Measurements from ENCODE around the gene TOGARAM2.

TOGARAM2 gene

DNA sequence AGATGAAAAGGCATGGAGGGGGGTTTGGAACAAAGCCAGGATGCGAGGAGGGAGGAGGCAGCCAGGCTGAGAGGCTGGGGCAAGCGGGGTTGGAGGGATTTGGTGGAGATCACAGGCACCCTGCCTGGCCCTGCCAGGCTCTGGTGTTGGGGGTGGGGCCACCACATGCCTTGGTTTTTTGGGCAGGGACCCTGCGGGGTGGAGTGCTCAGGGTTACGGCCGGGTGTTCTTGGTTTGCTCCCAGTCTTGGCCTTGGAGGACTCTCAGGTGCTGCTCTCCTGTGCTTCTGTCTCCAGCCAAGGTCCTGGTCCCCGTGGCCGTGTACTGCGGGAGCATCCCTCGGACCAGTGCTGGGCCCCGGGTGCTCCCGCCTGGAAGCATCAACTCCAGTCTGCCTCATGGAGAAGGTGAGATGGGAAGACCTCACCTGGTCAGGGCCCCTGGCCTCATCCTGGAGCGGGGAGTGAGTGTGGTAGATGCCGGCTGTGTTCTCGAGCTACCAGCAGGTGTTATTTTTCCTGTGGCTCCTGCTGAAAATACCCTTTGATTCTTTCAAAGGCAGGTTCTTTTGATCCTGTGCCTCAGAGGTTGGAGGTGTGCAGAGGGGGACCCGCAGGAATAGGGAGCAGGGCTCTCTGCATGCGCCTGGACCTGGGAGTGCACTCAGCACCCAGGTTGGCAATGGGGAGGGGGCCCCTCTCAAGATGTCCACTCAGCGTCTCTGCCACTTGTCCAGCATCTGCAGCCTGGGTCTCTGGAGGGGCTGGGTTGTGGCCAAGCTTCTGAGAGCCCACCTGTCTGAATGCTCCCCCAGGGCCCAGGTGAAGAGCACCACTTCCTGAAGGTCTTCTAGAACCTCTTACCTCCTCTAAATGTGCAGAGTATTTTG, 17.0 kb downstream of the TOGARAM2 start:
- no peak for DNase-seq (ENCODE audit: low read depth in 3 of 3)

DNA sequence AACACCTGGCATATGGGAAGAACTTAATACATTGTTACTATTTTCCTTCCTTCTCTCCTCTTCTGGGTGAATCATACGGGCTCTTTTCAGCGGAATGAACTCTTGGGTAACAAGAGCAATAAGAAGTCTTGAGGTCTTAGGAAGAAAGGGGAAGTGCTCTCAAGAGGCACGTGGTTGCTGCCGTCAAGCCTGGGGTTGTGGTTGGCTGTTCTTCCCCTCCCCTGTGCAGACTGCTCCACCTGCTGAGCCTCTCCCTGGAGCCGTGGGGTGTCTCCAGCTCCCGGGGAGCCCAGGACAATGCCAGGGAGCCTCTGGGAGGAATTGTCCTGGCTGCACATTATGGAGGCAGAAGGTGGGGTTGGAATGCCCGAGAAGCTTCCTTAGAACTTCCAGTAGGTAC, 19.4 kb downstream of the TOGARAM2 start:
- DNase-seq (ENCODE audit: low read depth in 3 of 3): no peak

DNA sequence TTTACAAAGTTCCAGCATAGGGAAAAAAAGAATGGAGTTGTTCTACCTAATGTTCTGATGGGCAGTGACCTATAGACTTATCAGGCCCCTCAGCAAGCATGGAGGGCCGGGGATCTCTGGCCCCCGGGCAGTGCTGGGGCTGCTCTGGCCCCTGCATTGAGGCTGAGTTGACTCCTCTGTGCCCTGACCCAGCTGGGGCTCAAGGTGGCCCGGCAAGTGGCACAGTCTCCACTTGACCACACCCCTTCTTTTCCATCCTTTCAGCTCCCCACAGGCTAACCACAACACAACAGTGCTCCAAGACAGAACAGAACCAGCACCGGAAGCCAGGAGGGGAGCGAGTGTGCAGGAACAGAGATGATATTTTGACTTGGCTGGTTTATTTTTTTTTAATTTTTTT, 19.9 kb downstream of the TOGARAM2 start:
- DNase-seq (ENCODE audit: low read depth in 3 of 3): no peak

DNA sequence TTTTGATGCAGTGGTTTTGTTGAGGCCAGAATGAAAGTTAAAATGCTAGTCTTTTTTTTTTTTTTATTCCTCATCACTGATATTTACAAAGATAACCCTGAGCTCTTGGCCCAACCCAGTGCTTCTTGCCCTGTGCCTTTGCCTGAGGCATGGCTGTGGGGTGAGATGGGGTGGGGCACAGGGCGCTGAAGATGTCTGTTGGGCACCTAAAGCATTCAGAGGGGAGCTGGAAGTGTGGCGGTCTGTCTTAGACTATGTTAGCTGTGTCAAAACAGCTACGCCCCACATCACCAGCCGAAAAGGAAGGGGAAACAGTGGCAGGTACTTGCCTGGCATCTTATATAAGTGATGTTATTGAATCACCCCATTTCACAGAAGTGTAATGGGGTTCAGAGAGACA, 20.7 kb downstream of the TOGARAM2 start:
- no peak for DNase-seq (ENCODE audit: low read depth in 3 of 3)

DNA sequence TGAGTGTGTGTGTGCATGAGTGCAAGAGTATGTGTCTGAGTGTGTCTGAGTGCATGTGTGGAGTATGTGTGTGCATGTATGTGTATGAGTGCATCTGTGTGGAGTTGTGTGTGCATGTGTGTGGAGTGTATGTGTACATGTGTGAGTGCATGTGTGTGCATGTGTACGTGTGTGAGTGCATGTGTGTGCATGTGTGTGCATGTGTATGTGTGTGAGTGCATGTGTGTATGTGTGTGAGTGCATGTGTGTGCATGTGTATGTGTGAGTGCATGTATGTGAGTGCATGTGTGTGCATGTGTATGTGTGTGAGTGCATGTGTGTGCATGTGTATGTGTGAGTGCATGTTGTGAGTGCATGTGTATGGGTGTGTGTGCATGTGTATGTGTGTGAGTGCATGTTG, 23.7 kb downstream of the TOGARAM2 start:
- DNase-seq (ENCODE audit: low read depth in 3 of 3): no peak

DNA sequence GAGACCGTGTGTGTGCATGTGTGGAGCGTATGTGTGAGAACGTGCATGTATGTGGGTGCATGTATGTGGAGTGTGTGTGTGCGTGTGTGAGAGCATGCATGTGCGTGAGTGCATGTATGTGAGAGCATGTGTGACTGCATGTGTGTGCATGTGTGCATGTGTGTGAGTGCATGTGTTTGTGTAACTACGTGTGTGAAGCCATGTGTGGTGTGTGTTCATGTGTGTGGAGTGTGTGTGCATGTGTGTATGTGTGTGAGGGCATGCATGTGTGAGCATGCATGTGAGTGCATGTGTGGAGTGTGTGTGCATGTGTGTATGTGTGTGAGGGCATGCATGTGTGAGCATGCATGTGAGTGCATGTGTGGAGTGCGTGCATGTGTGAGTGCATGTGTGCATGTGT, 24.2 kb downstream of the TOGARAM2 start:
- DNase-seq (ENCODE audit: low read depth in 3 of 3): no peak

DNA sequence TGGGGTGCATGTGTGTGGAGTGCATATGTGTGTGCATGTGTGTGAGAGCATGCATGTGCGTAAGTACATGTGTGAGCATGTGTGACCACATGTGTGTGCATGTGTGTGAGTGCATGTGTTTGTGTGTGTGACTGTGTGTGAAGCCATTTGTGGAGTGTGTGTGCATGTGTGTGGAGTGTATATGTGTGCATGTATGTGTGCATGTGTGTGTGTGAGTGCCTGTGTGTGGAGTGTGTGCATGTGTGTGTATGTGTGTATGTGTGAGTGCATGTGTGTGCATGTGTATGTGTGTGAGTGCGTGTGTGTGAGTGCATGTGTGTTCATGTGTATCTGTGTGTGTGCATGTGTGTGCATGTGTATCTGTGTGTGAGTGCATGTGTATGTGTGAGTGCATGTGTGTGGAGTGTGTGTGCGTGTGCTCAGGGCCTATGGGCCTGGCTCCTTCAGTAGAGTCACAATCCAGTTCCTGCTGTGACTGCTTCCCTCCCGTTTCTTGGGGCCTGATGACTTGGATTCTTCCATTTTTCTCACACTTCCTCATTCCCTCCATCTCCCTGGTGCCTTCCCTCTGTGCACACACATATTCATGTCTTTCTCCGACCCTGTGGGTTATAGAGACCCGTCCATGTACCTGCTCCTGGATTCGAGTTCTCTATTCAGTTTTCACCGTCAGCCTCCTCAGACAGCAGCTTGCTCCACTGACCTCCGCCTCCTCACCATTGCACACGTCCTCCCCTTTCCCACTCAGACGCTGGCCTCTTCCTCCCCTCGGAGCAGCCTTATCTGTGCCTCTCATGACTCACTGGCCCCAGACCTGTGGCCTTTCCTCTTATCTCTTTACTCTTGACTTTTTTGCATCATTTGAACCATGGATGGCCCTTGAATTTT, 25.2 kb downstream of the TOGARAM2 start:
- DNase-seq (ENCODE audit: low read depth in 3 of 3): no peak

DNA sequence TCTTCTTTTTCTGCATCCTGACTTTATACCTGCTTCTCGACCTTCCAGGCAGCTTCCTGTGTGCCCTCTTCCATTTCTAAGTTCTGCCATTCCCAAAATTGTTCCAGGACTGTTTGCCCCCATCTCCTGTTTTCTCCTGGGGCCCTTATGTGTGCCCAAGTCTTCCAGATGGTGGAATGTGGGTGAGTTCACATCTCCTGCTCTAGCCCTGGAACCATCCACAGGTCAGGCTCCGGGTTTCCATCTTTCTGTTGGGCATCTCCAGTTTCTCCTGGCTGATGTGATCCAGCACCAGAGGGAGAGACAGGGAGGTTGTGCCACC, 25.8 kb downstream of the TOGARAM2 start:
- no peak for DNase-seq (ENCODE audit: low read depth in 3 of 3)

DNA sequence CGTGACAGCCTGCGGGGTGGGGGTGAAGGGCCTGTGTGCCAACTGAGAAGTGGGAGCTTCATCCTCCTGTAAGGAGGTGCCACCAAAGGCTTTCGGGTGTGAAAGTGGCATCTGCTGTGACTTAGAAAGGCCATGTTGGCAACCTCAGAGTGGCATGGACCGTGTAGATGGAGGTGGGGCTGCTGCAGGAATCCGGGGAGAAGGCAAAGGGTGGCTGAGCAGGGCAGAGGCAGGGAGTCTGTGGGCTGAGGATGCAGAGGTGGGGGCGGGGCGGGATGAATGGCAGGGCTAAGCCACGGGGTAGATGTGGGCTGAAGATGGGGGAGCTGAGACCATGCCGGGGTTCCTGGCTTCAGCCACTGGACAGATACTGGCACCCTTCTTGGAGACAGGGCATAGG, 28.2 kb downstream of the TOGARAM2 start:
- no peak for DNase-seq (ENCODE audit: low read depth in 3 of 3)

DNA sequence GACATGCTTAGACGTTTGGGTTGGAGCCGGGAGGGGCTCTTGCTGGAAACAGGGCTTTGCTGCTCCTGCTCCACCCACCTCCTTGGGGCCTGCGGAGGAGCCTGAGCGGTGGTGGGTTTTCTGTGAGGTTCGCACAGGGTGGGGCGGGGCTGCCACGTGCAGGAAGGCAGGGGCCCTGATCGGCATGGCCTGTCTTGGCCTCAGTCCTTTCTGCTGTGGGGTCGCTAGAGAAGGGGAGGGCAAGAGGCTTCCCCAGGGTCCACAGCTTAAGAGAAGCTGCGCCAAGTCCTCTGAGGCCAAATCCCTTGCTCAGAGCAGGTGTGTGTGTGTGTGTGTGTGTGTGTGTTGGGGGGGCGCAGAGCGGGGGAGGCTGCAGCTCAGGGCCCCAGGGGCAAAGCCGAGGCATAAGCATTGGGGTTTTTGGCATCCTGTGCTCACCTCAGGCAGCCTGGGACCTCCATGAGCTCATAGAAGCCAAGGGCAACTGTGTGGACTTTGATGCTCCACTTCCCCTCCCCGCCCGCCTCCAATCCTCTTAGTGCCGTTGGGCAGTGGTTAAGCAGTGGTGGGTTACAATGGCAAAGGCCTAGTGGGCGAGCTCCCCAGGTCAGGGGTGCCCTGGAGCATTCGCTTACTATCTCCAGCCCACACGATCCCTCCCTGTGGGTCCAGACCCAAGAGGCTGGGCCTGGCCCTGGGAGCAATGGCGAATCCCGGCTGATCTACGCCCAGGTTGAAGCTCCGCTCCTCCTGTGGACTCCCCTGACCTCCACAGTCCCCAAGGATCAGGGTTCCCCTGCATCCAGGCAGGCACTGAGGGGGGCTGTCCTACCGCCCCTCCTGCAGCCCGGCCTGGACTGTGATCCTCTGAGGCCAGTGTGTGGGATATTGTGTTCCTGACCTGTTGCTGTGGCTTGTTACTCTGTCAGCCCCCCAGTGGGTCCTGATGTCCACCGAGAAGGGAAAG, 28.9 kb downstream of the TOGARAM2 start:
- no peak for DNase-seq (ENCODE audit: low read depth in 3 of 3)

DNA sequence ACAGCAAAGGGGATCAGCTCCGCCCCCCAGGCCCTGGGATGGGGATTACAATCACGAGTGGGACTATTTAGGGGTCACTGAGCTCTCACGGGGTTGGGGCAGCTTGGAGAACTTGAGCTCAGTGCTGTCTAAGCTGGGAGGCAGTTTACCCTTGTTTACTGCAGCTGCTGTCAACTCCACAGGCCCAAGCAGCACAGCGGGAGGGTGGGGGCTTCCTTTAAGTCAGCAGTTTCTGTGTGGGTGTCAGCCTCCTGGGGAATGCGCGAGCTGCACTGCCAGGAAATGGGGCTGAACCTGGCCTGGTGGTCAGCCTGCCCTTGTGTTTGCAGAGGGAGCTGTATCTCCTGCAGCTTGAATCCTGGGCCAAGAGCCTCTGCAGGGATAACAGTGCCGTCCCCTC, 29.8 kb downstream of the TOGARAM2 start:
- peak in 1 of 3 experiments; percentile 35 for DNase-seq (ENCODE audit: low read depth in 3 of 3)

DNA sequence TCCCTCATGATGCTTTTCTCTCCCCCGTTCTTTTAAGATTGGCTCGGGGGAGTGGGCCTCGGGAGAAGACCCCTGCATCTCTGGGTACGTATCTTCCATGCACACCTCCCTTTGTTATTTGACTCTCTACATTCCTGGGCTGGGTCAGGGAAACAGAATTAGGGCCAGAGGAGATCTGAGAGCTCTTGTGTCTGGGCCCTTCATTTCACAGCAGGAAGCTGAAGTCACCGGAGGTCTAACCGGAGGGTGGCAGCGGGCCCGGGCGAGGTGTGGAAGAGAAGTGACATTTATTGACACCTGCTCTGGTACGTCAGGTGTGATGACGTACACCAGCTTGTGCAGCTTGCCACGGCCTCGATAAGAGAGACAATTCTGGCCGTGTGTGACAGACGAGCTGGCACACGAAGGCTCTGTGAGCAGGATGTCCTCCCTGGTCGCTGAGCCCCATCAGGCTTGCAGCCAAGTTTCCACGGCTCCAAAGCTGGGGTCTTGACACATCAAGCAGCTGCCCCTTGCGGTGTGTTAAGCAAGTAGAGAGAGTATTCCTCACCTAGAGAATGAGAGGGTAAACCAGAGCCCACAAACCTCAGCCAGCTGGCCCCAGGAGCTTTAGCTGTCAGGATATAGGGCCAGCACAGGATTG, 30.4 kb downstream of the TOGARAM2 start:
- peak; percentile 16 to 40 (median 28) for DNase-seq (ENCODE audit: low read depth in 3 of 3)

DNA sequence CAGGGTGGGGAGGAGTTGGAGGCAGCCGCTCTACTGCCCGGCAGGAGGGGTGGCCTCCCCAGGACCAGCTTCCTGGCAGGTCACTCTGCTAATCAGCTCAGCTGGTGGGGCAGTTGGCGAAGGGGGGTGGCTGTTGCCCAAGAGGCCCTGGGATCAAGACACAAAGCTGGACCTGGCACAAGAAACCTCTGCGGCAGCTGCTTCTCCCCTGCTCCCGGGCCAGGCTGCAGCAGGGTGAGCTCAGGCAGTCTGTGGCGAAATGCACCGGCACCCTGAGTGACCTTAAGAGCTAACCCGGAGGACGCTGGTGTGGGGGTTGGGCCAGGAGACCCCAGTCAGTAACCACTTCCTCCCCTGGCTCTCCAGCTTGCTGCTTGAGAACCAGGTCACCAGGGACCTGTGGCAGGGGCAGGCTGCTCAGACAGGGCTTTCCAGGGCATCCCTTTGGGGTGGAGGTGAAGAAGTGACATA, 31.1 kb downstream of the TOGARAM2 start:
- DNase-seq (ENCODE audit: low read depth in 3 of 3): no peak

DNA sequence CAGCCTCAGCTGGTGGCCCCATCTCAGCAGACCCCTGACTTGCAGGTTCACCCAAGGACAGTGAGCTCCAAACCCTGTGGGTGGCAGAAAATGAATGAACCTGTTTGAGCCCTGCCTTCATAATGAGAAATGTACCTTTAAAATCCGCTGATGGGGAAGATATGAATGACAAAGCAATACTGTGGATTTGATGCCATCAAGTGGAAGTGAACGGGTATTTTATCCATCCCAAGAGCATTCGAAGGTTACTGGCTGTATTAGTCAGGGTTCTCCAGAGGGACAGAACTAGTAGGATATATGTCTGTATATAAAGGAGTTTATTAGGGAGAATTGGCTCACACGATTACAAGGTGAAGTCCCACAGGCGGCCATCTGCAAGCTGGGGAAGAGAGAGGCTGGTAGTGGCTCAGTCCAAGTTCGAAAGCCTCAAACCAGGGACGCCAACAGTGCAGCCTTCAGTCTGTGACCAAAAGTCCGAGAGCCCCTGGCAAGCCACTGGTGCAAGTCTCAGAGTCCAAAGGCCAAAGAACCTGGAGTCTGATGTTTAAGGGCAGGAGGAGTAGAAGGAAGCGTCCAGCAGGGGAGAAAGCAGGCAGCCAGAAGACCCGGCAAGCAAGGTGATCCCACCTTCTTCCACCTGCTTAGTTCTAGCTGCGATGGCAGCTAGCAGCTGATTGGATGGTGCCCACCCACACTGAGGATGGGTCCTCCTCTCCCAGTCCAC, 32.1 kb downstream of the TOGARAM2 start:
- no peak for DNase-seq (ENCODE audit: low read depth in 3 of 3)

DNA sequence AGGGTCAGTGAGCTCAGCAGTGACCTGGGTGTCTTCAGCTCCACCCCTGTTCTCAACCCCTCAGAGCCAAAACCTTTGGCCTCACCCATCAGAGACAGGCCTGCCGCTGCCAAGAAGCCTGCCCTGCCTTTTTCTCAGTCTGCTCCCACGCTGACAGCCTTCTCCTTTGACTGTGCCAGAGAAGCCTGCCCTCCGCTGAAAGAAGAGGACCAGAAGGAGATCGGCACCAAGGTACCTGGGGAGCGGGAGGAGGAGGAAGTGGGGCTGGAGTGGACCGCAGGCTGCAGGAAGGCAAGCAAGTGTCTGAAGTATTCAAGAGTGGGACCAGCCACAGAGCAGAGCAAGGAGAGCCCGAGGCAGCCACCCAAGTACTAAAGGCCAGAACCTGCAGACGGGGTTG, 33.2 kb downstream of the TOGARAM2 start:
- peak in 2 of 3 experiments; percentile 6 to 18 for DNase-seq (ENCODE audit: low read depth in 3 of 3)

DNA sequence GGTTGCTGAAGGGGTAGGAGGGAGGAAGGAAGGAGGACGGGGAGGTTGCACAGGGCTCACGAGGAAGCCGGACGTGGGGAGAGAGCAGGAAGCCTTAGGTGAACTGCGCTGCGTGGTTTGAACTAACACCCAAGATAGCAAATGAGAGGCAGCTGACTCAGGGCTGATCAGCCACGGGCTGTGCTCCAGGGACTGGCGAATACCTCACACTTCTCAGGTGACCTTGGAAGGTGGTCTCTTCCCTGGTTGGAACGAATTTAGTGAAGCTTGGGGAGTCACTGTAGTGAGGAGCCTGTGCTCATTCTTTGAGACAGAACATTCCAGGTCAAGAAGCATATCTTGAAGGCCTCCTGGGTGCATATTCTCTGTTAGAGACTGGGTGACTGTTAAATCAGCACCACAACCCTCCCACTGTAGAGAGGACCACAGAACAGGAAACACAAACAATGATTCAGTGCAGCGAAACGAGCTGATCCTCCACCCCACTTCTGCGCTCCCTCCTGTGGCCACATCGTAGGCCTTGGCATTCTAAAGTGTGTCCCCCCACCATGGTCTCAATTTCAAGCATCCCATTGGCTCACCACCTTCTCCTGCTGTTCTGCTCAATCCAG, 33.8 kb downstream of the TOGARAM2 start:
- DNase-seq (ENCODE audit: low read depth in 3 of 3): peak; percentile 41 to 65 (median 46)

DNA sequence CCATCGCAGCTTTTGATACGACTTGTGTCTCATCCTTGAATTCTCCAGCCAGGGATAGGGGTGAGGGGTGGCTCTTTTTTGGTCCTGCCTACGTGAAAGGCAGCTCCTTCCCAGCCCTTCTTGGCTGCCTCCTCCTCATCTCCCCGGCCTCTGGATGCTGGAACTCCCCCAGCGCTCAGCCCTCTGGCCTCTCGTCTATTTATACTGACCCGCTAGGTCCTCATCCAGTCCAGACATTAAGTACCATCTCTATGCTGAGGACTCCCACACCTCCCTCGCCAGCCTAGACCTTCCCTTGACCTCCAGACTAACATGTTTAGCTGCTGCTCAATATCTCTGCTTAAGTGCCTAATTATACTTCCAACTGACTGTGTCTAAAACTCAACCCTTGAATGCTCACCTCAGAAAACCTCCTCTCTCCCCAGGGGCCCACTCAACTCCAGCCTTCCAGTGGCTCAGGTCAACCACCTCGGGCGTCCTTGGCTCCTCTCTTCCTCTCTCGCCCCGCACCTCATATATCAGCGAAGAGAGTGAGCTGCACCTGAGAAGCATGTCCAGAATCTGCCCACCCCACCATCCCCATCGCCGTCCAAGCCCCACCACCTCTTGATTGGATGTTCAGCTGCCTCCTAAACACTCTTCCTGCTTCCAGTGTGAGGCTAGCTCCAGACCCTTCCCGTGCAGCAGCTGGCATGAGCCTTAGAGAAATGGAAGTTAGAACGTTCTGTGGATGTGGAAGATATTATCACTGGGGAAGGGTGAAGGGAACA, 34.8 kb downstream of the TOGARAM2 start:
- no peak for DNase-seq (ENCODE audit: low read depth in 3 of 3)

DNA sequence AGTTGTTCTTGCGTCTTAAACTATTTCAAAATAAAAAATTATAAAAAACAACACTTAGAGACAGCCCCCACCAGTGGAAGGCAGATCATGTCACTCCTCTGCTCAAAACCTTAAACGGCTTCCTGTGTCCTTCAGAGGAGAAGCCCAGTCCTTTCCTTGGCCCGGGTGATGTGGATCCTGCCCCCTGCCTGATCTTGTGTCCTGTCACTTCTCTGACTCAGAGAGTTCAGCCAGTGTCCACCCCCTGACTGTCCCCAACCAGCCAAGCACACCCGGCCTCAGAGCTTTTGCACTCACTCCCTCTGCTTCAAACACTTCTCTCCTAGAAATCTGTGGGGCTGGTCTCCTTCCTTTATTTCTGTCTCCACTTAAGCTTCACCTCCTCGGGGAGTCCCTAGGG, 35.4 kb downstream of the TOGARAM2 start:
- no peak for DNase-seq (ENCODE audit: low read depth in 3 of 3)

DNA sequence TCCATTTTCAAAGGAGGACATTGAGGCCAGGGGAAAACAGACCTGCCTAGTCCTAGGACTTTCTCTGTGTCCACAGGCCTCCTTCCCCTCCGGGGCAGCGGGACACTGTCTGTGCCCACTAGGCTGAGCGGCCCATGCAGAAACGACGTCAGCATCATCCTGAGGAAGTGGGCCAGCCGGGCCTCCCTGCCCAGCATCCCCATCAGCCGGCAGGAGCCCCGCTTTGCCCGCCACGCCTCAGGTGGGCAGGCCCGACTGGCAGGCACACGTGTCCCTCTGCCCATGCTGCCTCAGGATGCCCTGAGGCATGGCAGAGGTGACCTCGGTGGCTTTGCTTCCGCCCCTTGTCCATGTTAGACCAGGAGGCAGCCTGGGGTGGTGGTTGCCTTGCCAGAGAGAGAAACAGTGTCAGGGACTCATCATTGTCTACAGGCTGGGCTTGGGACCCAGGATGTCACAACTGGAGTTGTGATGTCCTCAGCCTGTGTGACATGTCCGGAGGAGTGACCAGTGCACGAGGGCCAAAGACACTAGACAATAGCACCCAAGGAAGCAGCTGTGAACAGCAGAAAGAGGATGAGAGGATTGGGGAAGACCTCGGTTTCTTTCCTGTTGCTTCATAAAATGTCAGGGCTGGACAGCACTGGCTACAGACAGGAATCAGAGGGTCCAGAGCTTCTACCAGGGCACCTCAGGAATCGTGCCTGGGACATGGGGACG, 36.8 kb downstream of the TOGARAM2 start:
- no peak for DNase-seq (ENCODE audit: low read depth in 3 of 3)
